ENCODE measurements around the gene CD34.
"Not testable (repeated sequence)": the region's sequence is repeated elsewhere in the genome, so short reads cannot be mapped to it uniquely, and the experiment has no call there.

- TF ChIP-seq CTCF, POLR2A (IDR thresholded peaks at IDR 0.05): not testable (repeated sequence)
These were observed 15.0 kb upstream of the CD34 start for GRCh38 chr1:207925969-207926368.

Measured in uterus (tissue), 2 donors.